ENCODE data around the gene TMEM258. TPM values are rescaled to one million over a fixed set of nuclear protein-coding genes. Genes with fewer than 3 reads are reported as not detected.

TMEM258 gene
- total RNA-seq, 1 experiment from 2014 or later: 201 TPM

- Histone ChIP-seq H4K91ac (ENCODE audit: insufficient read length, low read depth, low read length) (no peak overlapping the region), H3K27ac (ENCODE audit: insufficient read length, low read depth, low read length) (peak overlapping the region; percentile 27), H3K4ac (ENCODE audit: low read depth, low read length) (no peak overlapping the region), H4K8ac (replicated peaks; ENCODE audit: insufficient read length, low read depth, low read length) (no peak overlapping the region), H3K9me3 (ENCODE audit: control insufficient read depth, low read depth, low read length) (no peaks in the 10 kb centered on the region), H3K56ac (ENCODE audit: insufficient read length, low read depth, low read length) (no peak overlapping the region), H4K5ac (ENCODE audit: insufficient read length, low read depth, low read length) (no peak overlapping the region), H4K20me1 (ENCODE audit: control insufficient read depth, insufficient read depth, insufficient read length) (no peaks in the 10 kb centered on the region), H2AFZ (ENCODE audit: low read length) (no peak overlapping the region), H3K4me2 (ENCODE audit: insufficient read depth, insufficient read length, low read length) (peak overlapping the region; percentile 96), H2AK5ac (ENCODE audit: insufficient read length, low read length) (no peak overlapping the region), H3K23ac (ENCODE audit: insufficient read length, low read depth, low read length) (no peak overlapping the region), H3K14ac (ENCODE audit: insufficient read depth, low read length) (no peak overlapping the region), H3K9ac (ENCODE audit: extremely low read depth, insufficient read length, low read length) (no peak overlapping the region), H2BK5ac (ENCODE audit: insufficient read length, low read length) (no peak overlapping the region), H3K4me1 (ENCODE audit: insufficient read depth, low read length) (peaks cover 11% of the 10 kb centered on the region; the same call in 1 of the 2 replicates), H2BK12ac (ENCODE audit: insufficient read length, low read depth, low read length) (no peak overlapping the region), H2BK15ac (ENCODE audit: low read depth, low read length) (no peak overlapping the region), H3K23me2 (ENCODE audit: insufficient read length, low read depth, low read length, poor library complexity, severe bottlenecking) (peaks cover 9% of the 10 kb centered on the region), H2BK120ac (ENCODE audit: low read depth, low read length, poor library complexity, severe bottlenecking) (no peak overlapping the region), H3K79me1 (ENCODE audit: insufficient read depth, low read depth, low read length, poor library complexity, severe bottlenecking) (peaks cover 2% of the 10 kb centered on the region), H3K27me3 (ENCODE audit: insufficient read depth, low read length) (no peaks in the 10 kb centered on the region), H3T11ph (ENCODE audit: low read length) (no peak overlapping the region), H3K18ac (ENCODE audit: insufficient read length, low read depth, low read length) (no peak overlapping the region), H3K79me2 (ENCODE audit: insufficient read depth, low read length) (peaks cover 38% of the 10 kb centered on the region; the same call in 1 of the 2 replicates), H2BK20ac (ENCODE audit: low read depth, low read length, poor library complexity, severe bottlenecking) (no peak overlapping the region)
- Mint-ChIP-seq H3K9me3 (no peaks in the 10 kb centered on the region), H3K4me3 (peak overlapping the region in 1 of 2 experiments; percentile 70; a peak in 1 of 5 replicates), H3K36me3 (ENCODE audit: insufficient read depth in 1 of 3, low read depth in 3 of 3) (peaks cover 23 to 43% (median 41%) of the 10 kb centered on the region in 3 experiments; a peak in 6 of 7 replicates), H3K4me1 (peaks cover 58 to 63% of the 10 kb centered on the region in 2 experiments), H3K27ac (peak overlapping the region; percentile 90 to 98 (median 92); a peak in 6 of 7 replicates), H3K27me3 (ENCODE audit: low read depth) (no peaks in the 10 kb centered on the region)
- no peak for TF ChIP-seq CTCF (conservative IDR thresholded peaks at IDR 0.05)
- DNase-seq: no peak
- WGBS (ENCODE audit: extremely low coverage, insufficient read length, low lambda C conversion rate): no CpG with 5 or more reads among the region's 7 CpGs
Measured at GRCh38 chr11:61832754-61833153, 40.4 kb upstream of the TMEM258 start.
